ENCODE measurements around the gene DNAJC5.
"Not testable (repeated sequence)": the region's sequence is repeated elsewhere in the genome, so short reads cannot be mapped to it uniquely, and the experiment has no call there.

The DNAJC5 gene

GRCh38 chr20:63960654-63961621, 66.0 kb downstream of the DNAJC5 start:
- H3K27ac ChIP-seq (ENCODE audit: low read depth, low read length); H3K4me3 ChIP-seq (ENCODE audit: low read depth, low read length); H3K27me3 ChIP-seq (ENCODE audit: control insufficient read depth, insufficient read depth, low read length); H3K9ac ChIP-seq (ENCODE audit: low read length); H3K9me3 ChIP-seq (ENCODE audit: control insufficient read depth, insufficient read depth, low read depth, low read length): not testable (repeated sequence)
- peaks cover 20% of the 10 kb centered on the region for H3K4me1 ChIP-seq (ENCODE audit: control insufficient read depth, insufficient read depth, low read length)
- H3K36me3 ChIP-seq (ENCODE audit: control insufficient read depth, insufficient read depth, low read length), result peaks cover 47% of the 10 kb centered on the region

- H3K4me1 ChIP-seq (ENCODE audit: control insufficient read depth, insufficient read depth, low read length), result peaks cover 20% of the 10 kb centered on the region
- H3K4me3 ChIP-seq (ENCODE audit: low read depth, low read length), result no peak overlapping the region
- peaks cover 56% of the 10 kb centered on the region for H3K36me3 ChIP-seq (ENCODE audit: control insufficient read depth, insufficient read depth, low read length)
- no peak overlapping the region for H3K27ac ChIP-seq (ENCODE audit: low read depth, low read length)
- no peak overlapping the region for H3K9ac ChIP-seq (ENCODE audit: low read length)
- no peaks in the 10 kb centered on the region for H3K27me3 ChIP-seq (ENCODE audit: control insufficient read depth, insufficient read depth, low read length)
- H3K9me3 ChIP-seq (ENCODE audit: control insufficient read depth, insufficient read depth, low read depth, low read length), result no peaks in the 10 kb centered on the region
These were observed 66.9 kb downstream of the DNAJC5 start for GRCh38 chr20:63961664-63962425.

GRCh38 chr20:63962426-63963347, 67.8 kb downstream of the DNAJC5 start:
- Histone ChIP-seq H3K4me3 (ENCODE audit: low read depth, low read length) (no peak overlapping the region), H3K27ac (ENCODE audit: low read depth, low read length) (no peak overlapping the region), H3K4me1 (ENCODE audit: control insufficient read depth, insufficient read depth, low read length) (peaks cover 20% of the 10 kb centered on the region), H3K36me3 (ENCODE audit: control insufficient read depth, insufficient read depth, low read length) (peaks cover 64% of the 10 kb centered on the region), H3K9me3 (ENCODE audit: control insufficient read depth, insufficient read depth, low read depth, low read length) (no peaks in the 10 kb centered on the region), H3K27me3 (ENCODE audit: control insufficient read depth, insufficient read depth, low read length) (no peaks in the 10 kb centered on the region), H3K9ac (ENCODE audit: low read length) (no peak overlapping the region)

GRCh38 chr20:63963348-63963741, 68.4 kb downstream of the DNAJC5 start:
- peaks cover 15% of the 10 kb centered on the region for H3K4me1 ChIP-seq (ENCODE audit: control insufficient read depth, insufficient read depth, low read length)
- H3K36me3 ChIP-seq (ENCODE audit: control insufficient read depth, insufficient read depth, low read length), result peaks cover 65% of the 10 kb centered on the region
- no peaks in the 10 kb centered on the region for H3K27me3 ChIP-seq (ENCODE audit: control insufficient read depth, insufficient read depth, low read length)
- no peak overlapping the region for H3K27ac ChIP-seq (ENCODE audit: low read depth, low read length)
- no peak overlapping the region for H3K4me3 ChIP-seq (ENCODE audit: low read depth, low read length)
- no peaks in the 10 kb centered on the region for H3K9me3 ChIP-seq (ENCODE audit: control insufficient read depth, insufficient read depth, low read depth, low read length)
- H3K9ac ChIP-seq (ENCODE audit: low read length), result no peak overlapping the region

GRCh38 chr20:63963784-63964301, 68.9 kb downstream of the DNAJC5 start:
- Histone ChIP-seq H3K36me3 (ENCODE audit: control insufficient read depth, insufficient read depth, low read length) (peaks cover 65% of the 10 kb centered on the region), H3K9ac (ENCODE audit: low read length) (no peak overlapping the region), H3K27me3 (ENCODE audit: control insufficient read depth, insufficient read depth, low read length) (no peaks in the 10 kb centered on the region), H3K27ac (ENCODE audit: low read depth, low read length) (no peak overlapping the region), H3K4me3 (ENCODE audit: low read depth, low read length) (no peak overlapping the region), H3K9me3 (ENCODE audit: control insufficient read depth, insufficient read depth, low read depth, low read length) (no peaks in the 10 kb centered on the region), H3K4me1 (ENCODE audit: control insufficient read depth, insufficient read depth, low read length) (peaks cover 15% of the 10 kb centered on the region)

GRCh38 chr20:63964412-63964811, 69.5 kb downstream of the DNAJC5 start:
- Histone ChIP-seq H3K9me3 (ENCODE audit: control insufficient read depth, insufficient read depth, low read depth, low read length) (no peaks in the 10 kb centered on the region), H3K4me1 (ENCODE audit: control insufficient read depth, insufficient read depth, low read length) (peaks cover 11% of the 10 kb centered on the region), H3K36me3 (ENCODE audit: control insufficient read depth, insufficient read depth, low read length) (peaks cover 61% of the 10 kb centered on the region), H3K4me3 (ENCODE audit: low read depth, low read length) (no peak overlapping the region), H3K27ac (ENCODE audit: low read depth, low read length) (no peak overlapping the region), H3K27me3 (ENCODE audit: control insufficient read depth, insufficient read depth, low read length) (no peaks in the 10 kb centered on the region), H3K9ac (ENCODE audit: low read length) (no peak overlapping the region)

- H3K36me3 ChIP-seq (ENCODE audit: control insufficient read depth, insufficient read depth, low read length), result peaks cover 50% of the 10 kb centered on the region
- no peak overlapping the region for H3K27ac ChIP-seq (ENCODE audit: low read depth, low read length)
- H3K27me3 ChIP-seq (ENCODE audit: control insufficient read depth, insufficient read depth, low read length), result peaks cover 9% of the 10 kb centered on the region
- H3K4me1 ChIP-seq (ENCODE audit: control insufficient read depth, insufficient read depth, low read length), result peaks cover 7% of the 10 kb centered on the region
- H3K9ac ChIP-seq (ENCODE audit: low read length), result no peak overlapping the region
- no peak overlapping the region for H3K4me3 ChIP-seq (ENCODE audit: low read depth, low read length)
- H3K9me3 ChIP-seq (ENCODE audit: control insufficient read depth, insufficient read depth, low read depth, low read length), result no peaks in the 10 kb centered on the region
These were observed 71.4 kb downstream of the DNAJC5 start for GRCh38 chr20:63966172-63966943.

GRCh38 chr20:63966944-63967322, 72.0 kb downstream of the DNAJC5 start:
- Histone ChIP-seq H3K4me1 (ENCODE audit: control insufficient read depth, insufficient read depth, low read length) (peaks cover 7% of the 10 kb centered on the region), H3K4me3 (ENCODE audit: low read depth, low read length) (no peak overlapping the region), H3K9ac (ENCODE audit: low read length) (no peak overlapping the region), H3K9me3 (ENCODE audit: control insufficient read depth, insufficient read depth, low read depth, low read length) (no peaks in the 10 kb centered on the region), H3K27ac (ENCODE audit: low read depth, low read length) (no peak overlapping the region), H3K27me3 (ENCODE audit: control insufficient read depth, insufficient read depth, low read length) (peaks cover 9% of the 10 kb centered on the region), H3K36me3 (ENCODE audit: control insufficient read depth, insufficient read depth, low read length) (peaks cover 44% of the 10 kb centered on the region)

GRCh38 chr20:63967330-63968135, 72.6 kb downstream of the DNAJC5 start:
- peaks cover 38% of the 10 kb centered on the region for H3K36me3 ChIP-seq (ENCODE audit: control insufficient read depth, insufficient read depth, low read length)
- H3K4me1 ChIP-seq (ENCODE audit: control insufficient read depth, insufficient read depth, low read length), result peaks cover 7% of the 10 kb centered on the region
- H3K9ac ChIP-seq (ENCODE audit: low read length), result no peak overlapping the region
- H3K4me3 ChIP-seq (ENCODE audit: low read depth, low read length), result no peak overlapping the region
- H3K27ac ChIP-seq (ENCODE audit: low read depth, low read length), result no peak overlapping the region
- no peaks in the 10 kb centered on the region for H3K9me3 ChIP-seq (ENCODE audit: control insufficient read depth, insufficient read depth, low read depth, low read length)
- peaks cover 9% of the 10 kb centered on the region for H3K27me3 ChIP-seq (ENCODE audit: control insufficient read depth, insufficient read depth, low read length)

Measured in HUES6 (cell line).